Stomach (tissue), 4 donors: ENCODE data around the gene ARHGAP33.
"Not testable (repeated sequence)": the region's sequence is repeated elsewhere in the genome, so short reads cannot be mapped to it uniquely, and the experiment has no call there.

Experiments
- EP300 ChIP-seq: sonication (generic); formaldehyde crosslinking; IDR thresholded peaks from one replicate; pipeline ENCODE4 v1.6.1; 2017; ENCODE audit warnings: antibody characterized with exemption
- POLR2A ChIP-seq, 4 donors: fragments of 450-650 bp; IDR thresholded peaks; one replicate each; pipeline ENCODE4 v1.6.1; 2016; ENCODE audit warnings: antibody characterized with exemption in 4 of 4, control low read depth in 2 of 4, mild to moderate bottlenecking in 1 of 4, moderate library complexity in 1 of 4
- TF ChIP-seq, protein P1 (sequence below), 7 experiments: fragments of 450-650 bp in 4 of 7; fragments of 200-600 bp in 3 of 7; sonication (generic) in 3 of 7; IDR thresholded peaks; one replicate each; pipeline ENCODE4 v1.5.1; 2016 to 2019; ENCODE audit warnings: antibody characterized with exemption in 7 of 7, control low read depth in 2 of 7, mild to moderate bottlenecking in 1 of 7

DNA sequence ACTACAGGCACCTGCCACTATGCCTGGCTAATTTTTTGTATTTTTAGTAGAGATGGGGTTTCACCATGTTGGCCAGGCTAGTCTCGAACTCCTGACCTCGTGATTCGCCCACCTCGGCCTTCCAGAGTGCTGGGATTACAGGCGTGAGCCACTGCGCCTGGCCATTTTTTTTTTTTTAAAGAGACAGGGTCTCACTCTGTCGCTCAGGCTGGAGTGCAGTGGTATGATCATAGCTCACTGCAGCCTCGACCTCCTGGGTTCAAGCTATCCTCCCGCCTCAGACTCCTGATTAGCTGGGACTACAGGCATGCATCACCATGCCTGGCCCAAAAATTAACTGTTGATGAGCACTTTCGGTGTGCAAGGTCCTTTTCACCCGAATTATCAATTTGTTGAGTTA is 60.7 kb downstream of the ARHGAP33 start:
- TF ChIP-seq, protein P1, sequence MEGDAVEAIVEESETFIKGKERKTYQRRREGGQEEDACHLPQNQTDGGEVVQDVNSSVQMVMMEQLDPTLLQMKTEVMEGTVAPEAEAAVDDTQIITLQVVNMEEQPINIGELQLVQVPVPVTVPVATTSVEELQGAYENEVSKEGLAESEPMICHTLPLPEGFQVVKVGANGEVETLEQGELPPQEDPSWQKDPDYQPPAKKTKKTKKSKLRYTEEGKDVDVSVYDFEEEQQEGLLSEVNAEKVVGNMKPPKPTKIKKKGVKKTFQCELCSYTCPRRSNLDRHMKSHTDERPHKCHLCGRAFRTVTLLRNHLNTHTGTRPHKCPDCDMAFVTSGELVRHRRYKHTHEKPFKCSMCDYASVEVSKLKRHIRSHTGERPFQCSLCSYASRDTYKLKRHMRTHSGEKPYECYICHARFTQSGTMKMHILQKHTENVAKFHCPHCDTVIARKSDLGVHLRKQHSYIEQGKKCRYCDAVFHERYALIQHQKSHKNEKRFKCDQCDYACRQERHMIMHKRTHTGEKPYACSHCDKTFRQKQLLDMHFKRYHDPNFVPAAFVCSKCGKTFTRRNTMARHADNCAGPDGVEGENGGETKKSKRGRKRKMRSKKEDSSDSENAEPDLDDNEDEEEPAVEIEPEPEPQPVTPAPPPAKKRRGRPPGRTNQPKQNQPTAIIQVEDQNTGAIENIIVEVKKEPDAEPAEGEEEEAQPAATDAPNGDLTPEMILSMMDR (IDR thresholded peaks at IDR 0.05), result not testable (repeated sequence)
- not testable (repeated sequence) for TF ChIP-seq POLR2A (IDR thresholded peaks at IDR 0.05); EP300
